ENCODE data around the gene FRAS1.

FRAS1 gene

GRCh38 chr4:78031417-78031950, 25.6 kb upstream of the FRAS1 start:
- H3K27ac ChIP-seq (ENCODE audit: low read depth, low read length) = no peak overlapping the region
- no peaks in the 10 kb centered on the region for H3K27me3 ChIP-seq (ENCODE audit: control insufficient read depth, insufficient read depth, low read length)
- H3K9ac ChIP-seq (ENCODE audit: low read depth, low read length) = no peak overlapping the region
- H3K4me1 ChIP-seq (ENCODE audit: control insufficient read depth, insufficient read depth, low read length) = no peaks in the 10 kb centered on the region; the same call in 1 of the 2 replicates
- H3K9me3 ChIP-seq (ENCODE audit: control insufficient read depth, insufficient read depth, low read length) = no peaks in the 10 kb centered on the region
- H3K36me3 ChIP-seq (ENCODE audit: control insufficient read depth, insufficient read depth, low read length) = no peaks in the 10 kb centered on the region
- no peak overlapping the region for H3K4me3 ChIP-seq (ENCODE audit: low read depth, low read length)

- H3K4me3 ChIP-seq (ENCODE audit: low read depth, low read length) = no peak overlapping the region
- H3K27me3 ChIP-seq (ENCODE audit: control insufficient read depth, insufficient read depth, low read length) = no peaks in the 10 kb centered on the region
- H3K4me1 ChIP-seq (ENCODE audit: control insufficient read depth, insufficient read depth, low read length) = no peaks in the 10 kb centered on the region; the same call in 1 of the 2 replicates
- no peak overlapping the region for H3K27ac ChIP-seq (ENCODE audit: low read depth, low read length)
- H3K9ac ChIP-seq (ENCODE audit: low read depth, low read length) = no peak overlapping the region
- no peaks in the 10 kb centered on the region for H3K9me3 ChIP-seq (ENCODE audit: control insufficient read depth, insufficient read depth, low read length)
- no peaks in the 10 kb centered on the region for H3K36me3 ChIP-seq (ENCODE audit: control insufficient read depth, insufficient read depth, low read length)
Observed at GRCh38 chr4:78032446-78032845, 24.7 kb upstream of the FRAS1 start.

DNA sequence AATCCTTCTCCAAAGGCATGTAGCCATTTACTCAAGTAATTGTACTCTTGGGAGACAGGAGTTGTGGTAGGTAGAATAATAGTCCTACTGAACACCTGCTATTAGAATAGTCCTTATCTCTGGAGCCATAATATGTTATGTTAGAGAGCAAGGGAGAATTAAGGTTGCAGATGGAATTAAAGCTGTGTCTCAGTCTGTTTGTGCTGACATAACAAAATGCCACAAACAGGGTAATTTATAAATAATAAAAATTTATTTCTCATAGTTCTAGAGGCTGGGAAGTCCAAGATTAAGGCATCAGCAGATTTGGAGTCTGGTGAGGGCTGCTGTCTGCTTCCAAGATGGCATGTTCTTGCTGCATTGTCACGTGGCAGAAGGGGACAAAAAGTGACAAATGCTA, 24.2 kb upstream of the FRAS1 start:
- Histone ChIP-seq H3K36me3 (ENCODE audit: control insufficient read depth, insufficient read depth, low read length) (no peaks in the 10 kb centered on the region), H3K27me3 (ENCODE audit: control insufficient read depth, insufficient read depth, low read length) (no peaks in the 10 kb centered on the region), H3K4me3 (ENCODE audit: low read depth, low read length) (no peak overlapping the region), H3K4me1 (ENCODE audit: control insufficient read depth, insufficient read depth, low read length) (no peaks in the 10 kb centered on the region; the same call in 1 of the 2 replicates), H3K27ac (ENCODE audit: low read depth, low read length) (no peak overlapping the region), H3K9ac (ENCODE audit: low read depth, low read length) (no peak overlapping the region), H3K9me3 (ENCODE audit: control insufficient read depth, insufficient read depth, low read length) (no peaks in the 10 kb centered on the region)

DNA sequence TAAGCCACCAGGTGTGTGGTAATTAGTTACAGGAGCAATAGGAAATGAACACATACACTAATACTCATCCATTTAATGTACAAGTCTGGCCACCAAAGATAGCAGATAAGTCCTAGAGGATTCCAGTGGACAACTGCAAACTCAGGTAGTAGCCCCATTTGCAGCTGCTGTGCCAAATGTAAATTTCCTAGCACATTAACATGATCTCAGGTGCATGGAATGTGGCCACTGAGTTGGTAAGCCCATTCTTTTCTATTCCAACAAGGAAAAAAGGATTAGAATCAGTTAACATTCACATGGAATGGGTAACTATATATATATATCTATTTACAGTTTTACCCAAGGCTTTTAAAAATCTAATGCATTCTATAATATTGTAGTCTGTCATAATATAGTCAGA, 23.3 kb upstream of the FRAS1 start:
- Histone ChIP-seq H3K27ac (ENCODE audit: low read depth, low read length) (no peak overlapping the region), H3K27me3 (ENCODE audit: control insufficient read depth, insufficient read depth, low read length) (no peaks in the 10 kb centered on the region), H3K9me3 (ENCODE audit: control insufficient read depth, insufficient read depth, low read length) (no peaks in the 10 kb centered on the region), H3K36me3 (ENCODE audit: control insufficient read depth, insufficient read depth, low read length) (no peaks in the 10 kb centered on the region), H3K4me1 (ENCODE audit: control insufficient read depth, insufficient read depth, low read length) (no peaks in the 10 kb centered on the region; the same call in 1 of the 2 replicates), H3K4me3 (ENCODE audit: low read depth, low read length) (no peak overlapping the region), H3K9ac (ENCODE audit: low read depth, low read length) (no peak overlapping the region)

DNA sequence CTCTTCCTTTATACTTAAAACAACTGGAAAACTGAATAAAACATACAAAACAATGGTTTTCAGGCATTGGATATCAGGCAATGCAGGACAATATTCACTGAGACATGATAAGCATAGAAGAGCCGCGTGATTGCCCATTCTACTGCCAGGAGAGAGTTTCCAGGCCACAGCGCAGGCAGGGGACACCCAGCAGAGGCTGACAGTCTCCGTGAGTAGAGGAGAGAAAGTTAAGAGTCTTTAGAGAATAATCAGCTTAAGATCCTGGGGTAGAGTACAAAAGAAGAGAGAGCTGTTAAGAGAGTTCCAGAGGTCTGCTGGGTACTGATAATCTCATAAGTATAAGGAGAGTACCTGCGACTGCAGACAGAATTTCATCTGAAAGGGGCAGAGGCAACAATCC, 18.4 kb upstream of the FRAS1 start:
- Histone ChIP-seq H3K36me3 (ENCODE audit: control insufficient read depth, insufficient read depth, low read length) (no peaks in the 10 kb centered on the region), H3K4me1 (ENCODE audit: control insufficient read depth, insufficient read depth, low read length) (no peaks in the 10 kb centered on the region), H3K9ac (ENCODE audit: low read depth, low read length) (no peak overlapping the region), H3K4me3 (ENCODE audit: low read depth, low read length) (no peak overlapping the region), H3K27ac (ENCODE audit: low read depth, low read length) (no peak overlapping the region), H3K9me3 (ENCODE audit: control insufficient read depth, insufficient read depth, low read length) (no peaks in the 10 kb centered on the region), H3K27me3 (ENCODE audit: control insufficient read depth, insufficient read depth, low read length) (no peaks in the 10 kb centered on the region)

GRCh38 chr4:78039678-78040077, 17.4 kb upstream of the FRAS1 start:
- no peaks in the 10 kb centered on the region for H3K9me3 ChIP-seq (ENCODE audit: control insufficient read depth, insufficient read depth, low read length)
- H3K9ac ChIP-seq (ENCODE audit: low read depth, low read length) = no peak overlapping the region
- no peak overlapping the region for H3K27ac ChIP-seq (ENCODE audit: low read depth, low read length)
- no peaks in the 10 kb centered on the region for H3K27me3 ChIP-seq (ENCODE audit: control insufficient read depth, insufficient read depth, low read length)
- no peaks in the 10 kb centered on the region for H3K4me1 ChIP-seq (ENCODE audit: control insufficient read depth, insufficient read depth, low read length)
- H3K4me3 ChIP-seq (ENCODE audit: low read depth, low read length) = no peak overlapping the region
- no peaks in the 10 kb centered on the region for H3K36me3 ChIP-seq (ENCODE audit: control insufficient read depth, insufficient read depth, low read length)

DNA sequence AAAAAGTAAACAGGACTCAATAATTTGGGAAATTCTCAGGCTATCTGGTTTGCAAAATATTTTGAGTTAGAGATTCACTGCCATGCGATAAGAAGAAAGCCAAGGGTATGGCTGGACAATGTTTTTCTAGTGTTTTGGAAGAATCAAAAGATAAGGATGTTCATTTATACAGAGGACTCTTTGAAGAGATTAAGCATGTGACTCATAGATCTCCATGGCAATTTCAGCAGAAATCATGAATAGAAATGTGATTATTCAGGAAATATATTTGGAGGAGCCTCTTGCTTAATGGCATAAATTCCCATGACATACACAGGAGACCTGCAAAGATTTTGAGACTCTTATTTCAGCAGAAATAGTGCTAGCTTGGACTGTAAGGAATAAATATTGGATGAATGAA, 16.7 kb upstream of the FRAS1 start:
- Histone ChIP-seq H3K36me3 (ENCODE audit: control insufficient read depth, insufficient read depth, low read length) (no peaks in the 10 kb centered on the region), H3K4me1 (ENCODE audit: control insufficient read depth, insufficient read depth, low read length) (no peaks in the 10 kb centered on the region), H3K4me3 (ENCODE audit: low read depth, low read length) (no peak overlapping the region), H3K9ac (ENCODE audit: low read depth, low read length) (no peak overlapping the region), H3K9me3 (ENCODE audit: control insufficient read depth, insufficient read depth, low read length) (no peaks in the 10 kb centered on the region), H3K27ac (ENCODE audit: low read depth, low read length) (no peak overlapping the region), H3K27me3 (ENCODE audit: control insufficient read depth, insufficient read depth, low read length) (no peaks in the 10 kb centered on the region)

DNA sequence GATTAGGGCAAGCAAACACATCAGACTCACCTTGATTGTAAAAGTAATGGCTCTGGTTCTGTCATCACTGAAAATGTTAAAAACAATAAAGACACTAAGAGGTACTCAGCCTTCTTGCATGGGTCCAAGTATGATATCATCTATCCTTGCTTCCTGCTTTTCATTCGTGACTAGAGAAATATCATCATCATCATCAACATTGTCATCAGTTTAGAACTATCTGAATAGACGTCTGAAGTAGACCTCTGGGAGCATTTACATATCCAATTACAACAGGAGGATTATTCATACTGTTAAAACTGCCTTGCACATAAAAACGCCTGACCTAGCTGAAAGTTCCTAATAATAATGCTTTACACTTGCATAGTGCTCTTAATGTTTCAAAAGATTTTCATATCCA, 9.8 kb upstream of the FRAS1 start:
- no peaks in the 10 kb centered on the region for H3K9me3 ChIP-seq (ENCODE audit: control insufficient read depth, insufficient read depth, low read length)
- H3K4me3 ChIP-seq (ENCODE audit: low read depth, low read length) = no peak overlapping the region
- H3K4me1 ChIP-seq (ENCODE audit: control insufficient read depth, insufficient read depth, low read length) = peaks cover 9% of the 10 kb centered on the region
- no peak overlapping the region for H3K27ac ChIP-seq (ENCODE audit: low read depth, low read length)
- no peak overlapping the region for H3K9ac ChIP-seq (ENCODE audit: low read depth, low read length)
- H3K27me3 ChIP-seq (ENCODE audit: control insufficient read depth, insufficient read depth, low read length) = no peaks in the 10 kb centered on the region
- no peaks in the 10 kb centered on the region for H3K36me3 ChIP-seq (ENCODE audit: control insufficient read depth, insufficient read depth, low read length)

- Histone ChIP-seq H3K4me3 (ENCODE audit: low read depth, low read length) (peak overlapping the region; percentile 98), H3K9me3 (ENCODE audit: control insufficient read depth, insufficient read depth, low read length) (no peaks in the 10 kb centered on the region), H3K27me3 (ENCODE audit: control insufficient read depth, insufficient read depth, low read length) (no peaks in the 10 kb centered on the region), H3K4me1 (ENCODE audit: control insufficient read depth, insufficient read depth, low read length) (peaks cover 22% of the 10 kb centered on the region), H3K27ac (ENCODE audit: low read depth, low read length) (peak overlapping the region; percentile 87), H3K36me3 (ENCODE audit: control insufficient read depth, insufficient read depth, low read length) (no peaks in the 10 kb centered on the region), H3K9ac (ENCODE audit: low read depth, low read length) (peak overlapping the region; percentile 80)
Observed at GRCh38 chr4:78056265-78057129, 626 bp upstream of the FRAS1 start.

DNA sequence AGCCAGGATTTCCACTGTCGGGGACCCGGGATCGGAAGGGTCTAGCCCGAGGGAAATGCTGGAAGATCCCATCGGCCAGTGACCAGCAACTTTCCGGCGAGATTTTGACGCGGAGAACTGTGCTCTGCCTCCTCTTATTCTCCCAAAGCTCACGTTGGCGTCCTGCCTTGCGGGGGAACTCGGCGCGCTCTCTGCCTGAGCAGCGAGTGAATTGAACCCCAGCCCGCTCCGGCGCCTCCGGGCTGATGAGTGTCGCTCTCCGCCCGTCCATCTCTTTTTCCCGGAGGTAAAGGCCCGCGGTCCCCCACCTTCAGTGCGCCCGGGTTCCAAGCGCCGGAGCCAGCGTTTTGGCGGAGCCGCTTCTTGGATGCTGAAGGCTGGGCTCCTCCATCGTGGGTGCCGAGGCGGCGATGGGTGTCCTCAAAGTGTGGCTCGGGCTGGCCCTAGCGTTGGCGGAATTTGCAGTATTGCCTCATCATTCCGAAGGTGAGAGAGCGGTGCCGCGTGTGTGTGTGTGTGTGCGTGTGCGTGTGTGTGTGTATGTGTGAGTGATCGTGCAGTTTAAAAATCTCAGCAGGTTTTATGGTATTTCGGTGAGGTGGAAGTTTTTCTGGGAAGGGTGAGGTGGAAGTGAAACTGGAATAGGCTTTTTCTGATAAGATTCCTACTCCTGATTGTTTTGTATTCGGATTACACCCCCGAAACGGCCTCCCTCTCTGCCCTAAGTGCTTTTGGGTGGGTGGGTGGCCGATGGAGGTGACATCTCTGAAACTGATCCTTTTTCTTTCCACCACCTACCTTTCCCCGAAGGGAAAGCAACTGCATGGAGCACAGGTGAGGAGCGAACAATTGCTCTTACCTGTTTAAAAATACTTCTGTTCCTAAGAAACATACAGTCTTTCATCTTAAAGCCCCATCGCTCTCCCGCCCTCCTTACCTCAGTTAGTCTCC, 752 bp downstream of the FRAS1 start:
- H3K36me3 ChIP-seq (ENCODE audit: control insufficient read depth, insufficient read depth, low read length) = no peaks in the 10 kb centered on the region
- H3K9ac ChIP-seq (ENCODE audit: low read depth, low read length) = peak overlapping the region; percentile 80
- peaks cover 32% of the 10 kb centered on the region for H3K4me1 ChIP-seq (ENCODE audit: control insufficient read depth, insufficient read depth, low read length)
- no peaks in the 10 kb centered on the region for H3K9me3 ChIP-seq (ENCODE audit: control insufficient read depth, insufficient read depth, low read length)
- peak overlapping the region; percentile 98 for H3K4me3 ChIP-seq (ENCODE audit: low read depth, low read length)
- no peaks in the 10 kb centered on the region for H3K27me3 ChIP-seq (ENCODE audit: control insufficient read depth, insufficient read depth, low read length)
- peak overlapping the region; percentile 87 for H3K27ac ChIP-seq (ENCODE audit: low read depth, low read length)

Measured in HUES48 (cell line).